ENCODE data around the gene GAR1.

DNA sequence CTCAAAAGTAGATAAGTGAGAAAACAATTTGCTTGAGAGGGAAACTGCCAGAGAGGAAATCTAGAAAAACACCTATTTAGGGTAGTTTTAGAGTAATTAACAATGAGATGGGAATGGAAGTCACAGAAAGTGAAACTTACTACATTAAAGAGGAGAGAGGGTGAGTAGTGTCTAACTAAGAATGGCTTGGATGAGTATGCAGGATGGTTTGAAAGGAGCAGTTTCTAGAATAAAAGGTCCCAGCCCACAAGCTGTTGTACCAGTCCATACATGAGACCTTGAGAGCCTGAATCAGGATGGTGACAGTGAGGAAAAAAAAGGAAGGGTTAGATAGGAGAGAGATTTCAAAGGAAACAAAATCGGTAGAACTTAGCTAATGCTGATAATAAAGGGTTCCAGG, 1.3 kb downstream of the GAR1 start:
- no peak for TF ChIP-seq CTCF (IDR thresholded peaks at IDR 0.05)
- no peak for TF ChIP-seq POLR2A (IDR thresholded peaks at IDR 0.05)

Measured in testis (tissue), 2 donors.